Measurements from ENCODE around the gene CAMTA1. TPM values are rescaled to one million over a fixed set of nuclear protein-coding genes. Genes with fewer than 3 reads are reported as not detected.

CAMTA1 gene
- total RNA-seq, 1 donor from 2014 or later = 99.0 TPM

DNA sequence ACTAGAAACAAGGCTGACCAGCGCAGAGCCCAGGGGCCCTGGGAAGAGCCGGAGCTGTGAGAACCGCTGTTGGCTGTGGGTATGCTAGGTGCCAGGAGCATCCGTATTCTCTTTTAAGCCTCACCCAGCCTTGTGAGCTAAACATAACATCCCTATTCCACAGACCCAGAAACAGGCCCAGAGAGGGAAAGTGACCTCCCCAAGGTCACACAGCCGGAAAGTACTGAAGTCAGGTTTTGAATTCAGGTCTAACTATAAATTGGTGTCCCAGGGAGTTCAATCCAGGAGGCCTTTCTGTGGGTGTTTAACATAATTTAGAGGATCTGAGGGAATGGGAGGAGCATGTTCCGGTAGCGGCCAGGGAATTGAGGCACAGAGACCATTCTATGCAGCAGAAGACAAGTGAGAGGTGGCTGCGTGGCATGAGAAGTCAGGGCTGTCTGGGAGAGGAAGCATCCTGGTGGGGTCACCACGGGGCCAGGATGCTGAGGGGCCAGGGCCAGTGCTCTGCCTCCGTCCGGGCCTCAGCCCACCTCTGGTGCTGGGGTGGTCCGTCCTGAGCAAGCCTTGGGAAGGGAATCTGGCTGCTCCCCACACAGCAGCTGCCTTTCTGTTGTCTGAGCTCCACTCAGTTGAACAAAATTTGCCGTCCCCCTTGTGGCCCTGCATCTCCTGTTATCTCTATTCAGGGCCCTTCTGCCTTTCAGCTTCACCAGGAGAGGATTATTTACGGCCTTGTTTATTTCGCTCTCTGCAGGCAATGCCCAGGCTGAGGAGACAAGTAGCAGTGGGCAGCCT is 647.0 kb downstream of the CAMTA1 start:
- Mint-ChIP-seq H3K36me3 (ENCODE audit: insufficient read depth) (no peaks in the 10 kb centered on the region), H3K27ac (no peak overlapping the region), H3K4me3 (ENCODE audit: low read depth) (no peak overlapping the region), H3K4me1 (ENCODE audit: low read depth) (peaks cover 1% of the 10 kb centered on the region), H3K9me3 (ENCODE audit: low read depth) (no peaks in the 10 kb centered on the region), H3K27me3 (peaks cover 4% of the 10 kb centered on the region)
- DNase-seq (ENCODE audit: low spot score, unreplicated experiment) = no peak
- no peak for TF ChIP-seq CTCF (IDR thresholded peaks at IDR 0.05; ENCODE audit: unreplicated experiment)

GRCh38 chr1:7432900-7433380 is 647.7 kb downstream of the CAMTA1 start:
- no peak for DNase-seq (ENCODE audit: low spot score, unreplicated experiment)
- no peak overlapping the region for H3K27ac Mint-ChIP-seq

GRCh38 chr1:7434566-7434965 is 649.3 kb downstream of the CAMTA1 start:
- no peak for DNase-seq (ENCODE audit: low spot score, unreplicated experiment)
- H3K4me3 Mint-ChIP-seq (ENCODE audit: low read depth) = no peak overlapping the region
- H3K27me3 Mint-ChIP-seq = no peaks in the 10 kb centered on the region
- H3K4me1 Mint-ChIP-seq (ENCODE audit: low read depth) = peaks cover 1% of the 10 kb centered on the region
- H3K27ac Mint-ChIP-seq = no peak overlapping the region
- no peak for TF ChIP-seq CTCF (IDR thresholded peaks at IDR 0.05; ENCODE audit: unreplicated experiment)
- no peaks in the 10 kb centered on the region for H3K9me3 Mint-ChIP-seq (ENCODE audit: low read depth)
- no peaks in the 10 kb centered on the region for H3K36me3 Mint-ChIP-seq (ENCODE audit: insufficient read depth)

More at GRCh38 chr1:7432900-7433380, 647.7 kb downstream of the CAMTA1 start:
- TF ChIP-seq CTCF (IDR thresholded peaks at IDR 0.05; ENCODE audit: unreplicated experiment) = no peak
- H3K27me3 Mint-ChIP-seq = peaks cover 4% of the 10 kb centered on the region
- no peaks in the 10 kb centered on the region for H3K36me3 Mint-ChIP-seq (ENCODE audit: insufficient read depth)
- no peaks in the 10 kb centered on the region for H3K9me3 Mint-ChIP-seq (ENCODE audit: low read depth)
- no peak overlapping the region for H3K4me3 Mint-ChIP-seq (ENCODE audit: low read depth)
- peaks cover 1% of the 10 kb centered on the region for H3K4me1 Mint-ChIP-seq (ENCODE audit: low read depth)

DNA sequence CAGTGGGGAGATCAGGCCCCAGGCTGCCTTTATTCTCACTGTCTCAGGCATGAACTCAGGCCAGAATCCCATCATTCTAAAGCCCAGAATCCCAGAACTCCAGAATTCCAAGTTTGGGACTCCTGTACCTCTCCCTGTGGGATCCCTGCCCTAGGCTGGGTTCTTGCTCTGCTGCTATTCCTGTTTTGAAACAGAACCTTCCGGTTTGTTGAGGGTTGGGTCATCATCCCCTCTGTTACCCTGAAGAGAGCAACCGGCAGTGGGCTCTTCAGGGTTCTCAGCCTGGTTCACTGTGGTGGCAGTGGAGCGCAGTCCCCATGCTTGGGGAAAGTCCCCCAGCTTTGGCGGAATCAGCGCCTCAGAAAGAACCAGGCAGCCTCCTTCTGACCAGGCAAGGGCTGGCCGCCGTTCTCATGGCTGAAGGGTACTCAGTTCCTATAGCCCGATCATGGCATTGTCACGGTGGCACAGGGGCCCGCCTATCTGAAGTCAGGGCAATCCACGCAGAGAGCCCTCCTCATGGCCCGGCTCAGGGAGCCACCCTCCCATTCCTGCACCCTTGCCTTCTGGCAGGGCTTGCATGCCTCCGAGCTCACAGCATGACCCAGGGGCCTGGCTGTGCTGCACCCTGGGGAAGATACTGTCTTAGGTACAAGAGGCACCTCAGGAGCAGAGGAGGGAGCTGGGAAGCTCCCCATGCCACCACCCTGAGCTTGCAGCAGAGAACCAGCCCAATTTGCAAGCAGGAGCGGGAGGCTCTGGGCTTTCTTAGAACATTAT is 650.2 kb downstream of the CAMTA1 start:
- DNase-seq (ENCODE audit: low spot score, unreplicated experiment) = no peak
- no peak for TF ChIP-seq CTCF (IDR thresholded peaks at IDR 0.05; ENCODE audit: unreplicated experiment)
- Mint-ChIP-seq H3K9me3 (ENCODE audit: low read depth) (no peaks in the 10 kb centered on the region), H3K4me3 (ENCODE audit: low read depth) (no peak overlapping the region), H3K36me3 (ENCODE audit: insufficient read depth) (no peaks in the 10 kb centered on the region), H3K27me3 (no peaks in the 10 kb centered on the region), H3K27ac (no peak overlapping the region), H3K4me1 (ENCODE audit: low read depth) (peaks cover 1% of the 10 kb centered on the region)

All from progenitor cell of endocrine pancreas (in vitro differentiated cells).